Neuron (in vitro differentiated cells): ENCODE measurements around the gene LRRTM4.

Experiments used
- H2AFZ ChIP-seq: one replicate; pipeline ENCODE4 v1.6.1; 2013; ENCODE audit warnings: low read depth, mild to moderate bottlenecking, inconsistent platforms, low read length, moderate library complexity
- H3K27me3 ChIP-seq: one replicate; pipeline ENCODE4 v1.6.1; 2013; ENCODE audit warnings: low read length; ENCODE audit not compliant: insufficient read depth
- H3K36me3 ChIP-seq: one replicate; pipeline ENCODE4 v1.6.1; 2013; ENCODE audit warnings: low read length; ENCODE audit not compliant: insufficient read depth
- H3K4me1 ChIP-seq: one replicate; pipeline ENCODE4 v1.6.1; 2013; ENCODE audit warnings: low read length; ENCODE audit not compliant: insufficient read depth
- H3K4me3 ChIP-seq: 2 replicates; pipeline ENCODE4 v1.5.1; 2013; ENCODE audit warnings: mild to moderate bottlenecking, low read length, moderate library complexity
- H3K9me3 ChIP-seq: one replicate; pipeline ENCODE4 v1.6.1; 2013; ENCODE audit warnings: low read length

LRRTM4 gene

DNA sequence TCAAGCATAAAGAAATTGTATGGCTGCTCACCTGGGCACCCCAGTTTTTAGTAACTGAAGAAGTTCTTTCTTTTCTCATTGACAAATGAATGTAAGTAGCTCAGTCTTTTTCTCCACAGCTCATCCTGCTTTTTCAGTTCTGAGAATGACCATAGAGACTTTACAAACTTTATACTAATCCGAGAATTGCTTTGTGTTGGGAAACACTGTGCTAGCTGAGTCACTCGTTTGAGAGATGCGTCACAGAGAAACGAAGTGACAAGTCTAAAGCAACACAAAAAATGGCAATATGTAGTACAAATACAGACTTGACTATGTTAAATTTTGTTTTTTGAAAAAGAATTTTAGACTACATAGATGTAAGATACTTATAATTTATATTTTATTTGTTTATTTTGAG lies 9.0 kb downstream of the LRRTM4 start:
- H3K4me3 ChIP-seq = no peak overlapping the region
- no peaks in the 10 kb centered on the region for H3K36me3 ChIP-seq
- no peaks in the 10 kb centered on the region for H3K4me1 ChIP-seq
- no peaks in the 10 kb centered on the region for H3K9me3 ChIP-seq
- no peaks in the 10 kb centered on the region for H3K27me3 ChIP-seq
- H2AFZ ChIP-seq = no peak overlapping the region

- H3K27me3 ChIP-seq = no peaks in the 10 kb centered on the region
- H3K4me1 ChIP-seq = no peaks in the 10 kb centered on the region
- no peak overlapping the region for H3K4me3 ChIP-seq
- H2AFZ ChIP-seq = no peak overlapping the region
- H3K36me3 ChIP-seq = no peaks in the 10 kb centered on the region
- H3K9me3 ChIP-seq = no peaks in the 10 kb centered on the region
Observed at GRCh38 chr2:77512507-77512906, 9.7 kb downstream of the LRRTM4 start.

GRCh38 chr2:77508511-77508910 lies 13.7 kb downstream of the LRRTM4 start:
- no peaks in the 10 kb centered on the region for H3K4me1 ChIP-seq
- H2AFZ ChIP-seq = no peak overlapping the region
- no peaks in the 10 kb centered on the region for H3K36me3 ChIP-seq
- no peaks in the 10 kb centered on the region for H3K27me3 ChIP-seq
- H3K4me3 ChIP-seq = no peak overlapping the region
- H3K9me3 ChIP-seq = no peaks in the 10 kb centered on the region

DNA sequence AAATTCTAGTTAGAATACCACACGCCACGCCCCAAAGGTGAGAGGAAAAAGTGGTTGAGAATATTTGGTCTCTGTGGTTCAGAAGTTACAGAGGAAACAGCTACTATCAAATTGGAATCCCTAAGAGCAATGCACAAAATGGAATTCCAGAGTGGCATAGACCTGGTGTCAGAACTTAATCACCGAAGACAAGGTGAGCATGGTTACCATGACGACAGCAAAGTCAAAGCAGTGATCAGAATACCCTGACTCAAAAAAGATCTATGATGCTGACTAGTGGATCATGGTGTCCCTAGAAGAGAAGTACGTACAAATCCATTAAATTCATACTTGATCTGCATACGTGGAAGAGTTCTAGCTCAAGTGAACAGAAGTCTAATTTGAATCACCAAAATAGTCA lies 14.5 kb downstream of the LRRTM4 start:
- Histone ChIP-seq H3K9me3 (no peaks in the 10 kb centered on the region), H2AFZ (no peak overlapping the region), H3K4me1 (no peaks in the 10 kb centered on the region), H3K4me3 (no peak overlapping the region), H3K27me3 (no peaks in the 10 kb centered on the region), H3K36me3 (no peaks in the 10 kb centered on the region)

DNA sequence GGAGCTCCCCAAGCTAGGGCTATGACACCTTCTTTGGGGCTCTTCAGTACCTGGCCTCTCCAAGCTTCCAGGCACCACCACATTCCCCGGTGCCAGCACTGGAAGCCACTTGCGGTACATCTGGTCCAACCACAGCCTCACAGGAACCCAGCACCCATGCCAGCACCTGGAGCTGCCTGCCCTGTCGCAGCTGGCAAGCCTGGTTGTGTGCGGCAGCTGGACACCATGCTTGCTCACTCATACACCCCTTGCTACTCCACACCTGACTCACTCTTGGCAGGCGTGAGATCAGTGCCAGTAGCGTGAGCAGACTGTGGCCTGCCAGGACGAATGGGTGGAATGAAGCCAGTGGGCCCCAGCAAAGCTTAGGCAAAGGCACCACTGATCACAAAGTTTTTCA lies 34.0 kb downstream of the LRRTM4 start:
- Histone ChIP-seq H3K36me3 (no peaks in the 10 kb centered on the region), H3K4me1 (no peaks in the 10 kb centered on the region), H3K27me3 (no peaks in the 10 kb centered on the region), H3K4me3 (no peak overlapping the region), H3K9me3 (no peaks in the 10 kb centered on the region), H2AFZ (no peak overlapping the region)

DNA sequence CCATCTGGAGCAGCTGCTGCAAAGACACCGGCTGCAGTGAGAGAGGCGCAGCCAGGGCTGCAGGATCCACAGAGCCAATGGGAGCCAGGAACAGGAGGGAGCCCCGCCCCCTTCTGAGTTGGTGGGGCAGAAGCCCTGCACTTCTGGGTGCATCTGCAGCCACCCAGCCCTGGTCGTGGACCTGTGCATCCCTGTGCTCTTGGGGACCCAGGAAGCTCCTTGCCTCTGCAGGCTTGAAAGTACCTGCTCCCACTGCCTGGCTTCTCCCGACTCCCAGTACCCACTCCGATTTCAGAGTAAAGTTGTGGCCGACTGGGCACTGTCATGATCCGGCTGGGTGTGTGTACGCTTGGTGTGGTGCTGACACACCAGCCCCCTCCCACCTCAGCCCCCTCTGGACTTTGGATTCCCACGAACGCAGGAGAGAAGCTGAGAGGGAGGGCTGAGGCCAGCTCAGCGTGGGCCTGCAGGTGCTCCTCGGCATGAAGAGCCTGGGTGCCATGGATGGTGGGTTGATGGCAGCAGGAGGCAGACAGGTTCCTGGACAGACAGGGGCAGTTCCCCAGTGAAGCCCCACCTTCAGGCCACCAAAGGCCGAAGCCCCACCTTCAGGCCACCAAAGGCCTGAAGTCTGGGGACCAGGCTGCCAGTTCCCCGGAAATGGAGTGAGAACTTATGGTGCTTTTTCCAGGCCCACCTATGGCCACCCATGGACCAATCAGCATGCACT lies 34.9 kb downstream of the LRRTM4 start:
- Histone ChIP-seq H3K36me3 (no peaks in the 10 kb centered on the region), H3K4me1 (no peaks in the 10 kb centered on the region), H2AFZ (no peak overlapping the region), H3K27me3 (no peaks in the 10 kb centered on the region), H3K9me3 (no peaks in the 10 kb centered on the region), H3K4me3 (no peak overlapping the region)

- Histone ChIP-seq H3K4me1 (no peaks in the 10 kb centered on the region), H3K9me3 (no peaks in the 10 kb centered on the region), H3K36me3 (no peaks in the 10 kb centered on the region), H2AFZ (no peak overlapping the region), H3K4me3 (no peak overlapping the region), H3K27me3 (no peaks in the 10 kb centered on the region)
Observed at GRCh38 chr2:77484026-77484425, 38.1 kb downstream of the LRRTM4 start.

DNA sequence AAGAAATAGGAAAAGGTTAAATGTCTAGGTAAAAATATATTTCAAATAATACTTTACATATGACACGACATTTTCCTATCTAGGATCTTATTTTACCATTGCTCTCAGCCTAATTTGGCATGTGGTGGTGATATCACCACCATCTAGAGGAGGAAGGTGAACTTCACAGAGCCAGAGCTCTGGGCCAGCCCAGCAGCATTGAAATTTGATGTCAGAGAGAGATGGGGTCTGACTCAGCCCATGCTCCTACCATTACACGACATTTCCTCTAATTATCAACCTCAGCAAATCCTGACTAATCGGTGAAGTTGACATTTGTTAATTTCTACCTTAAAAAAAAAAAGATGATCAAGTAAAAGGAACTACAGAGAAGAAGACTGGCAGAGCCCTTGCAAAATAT lies 42.3 kb downstream of the LRRTM4 start:
- no peak overlapping the region for H3K4me3 ChIP-seq
- H3K36me3 ChIP-seq = no peaks in the 10 kb centered on the region
- no peaks in the 10 kb centered on the region for H3K9me3 ChIP-seq
- no peaks in the 10 kb centered on the region for H3K4me1 ChIP-seq
- H2AFZ ChIP-seq = no peak overlapping the region
- H3K27me3 ChIP-seq = no peaks in the 10 kb centered on the region

DNA sequence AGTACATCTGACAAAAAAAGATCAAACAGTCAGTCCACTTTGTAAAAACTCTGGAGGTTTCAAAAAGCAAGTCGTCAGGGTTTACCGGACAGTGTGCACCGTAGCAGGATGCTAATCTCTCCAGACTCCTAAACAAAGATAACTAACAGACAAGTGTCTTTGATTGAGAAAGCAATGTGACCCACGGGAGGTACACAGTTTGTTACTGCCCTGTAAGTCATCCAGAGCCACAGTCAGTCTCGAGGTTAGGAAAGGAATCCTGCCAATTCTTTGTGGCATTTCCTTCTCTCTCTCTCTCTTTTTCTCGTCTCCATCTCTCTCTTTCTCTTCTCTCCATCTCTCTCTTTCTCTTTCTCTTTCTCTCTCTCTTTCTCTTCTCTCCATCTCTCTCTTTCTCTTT lies 42.8 kb downstream of the LRRTM4 start:
- Histone ChIP-seq H3K27me3 (no peaks in the 10 kb centered on the region), H3K4me1 (no peaks in the 10 kb centered on the region), H2AFZ (no peak overlapping the region), H3K9me3 (no peaks in the 10 kb centered on the region), H3K4me3 (no peak overlapping the region), H3K36me3 (no peaks in the 10 kb centered on the region)

DNA sequence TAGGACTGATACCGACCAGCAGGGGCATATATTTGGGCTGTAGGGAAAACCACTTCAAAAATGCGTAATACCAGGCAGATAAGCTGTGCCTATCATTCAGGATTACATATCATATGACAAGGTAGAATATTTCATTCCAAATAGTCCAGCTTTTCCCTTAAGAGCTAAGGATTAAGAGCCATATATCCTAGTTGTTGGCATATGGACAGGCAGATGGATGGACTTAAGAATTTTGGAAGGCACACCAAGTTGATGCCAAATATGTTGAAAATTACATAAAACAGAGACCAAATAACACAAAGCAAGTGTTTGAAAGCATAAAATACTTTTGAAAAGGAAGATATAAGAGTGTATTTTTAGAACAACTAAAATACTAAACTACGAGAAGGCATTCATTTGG lies 52.1 kb downstream of the LRRTM4 start:
- H3K4me3 ChIP-seq = no peak overlapping the region
- H2AFZ ChIP-seq = no peak overlapping the region
- no peaks in the 10 kb centered on the region for H3K27me3 ChIP-seq
- peaks cover 6% of the 10 kb centered on the region for H3K4me1 ChIP-seq
- no peaks in the 10 kb centered on the region for H3K36me3 ChIP-seq
- H3K9me3 ChIP-seq = no peaks in the 10 kb centered on the region

GRCh38 chr2:77469106-77469505 lies 53.1 kb downstream of the LRRTM4 start:
- Histone ChIP-seq H3K36me3 (no peaks in the 10 kb centered on the region), H3K27me3 (no peaks in the 10 kb centered on the region), H2AFZ (no peak overlapping the region), H3K9me3 (no peaks in the 10 kb centered on the region), H3K4me3 (no peak overlapping the region), H3K4me1 (peaks cover 6% of the 10 kb centered on the region)

DNA sequence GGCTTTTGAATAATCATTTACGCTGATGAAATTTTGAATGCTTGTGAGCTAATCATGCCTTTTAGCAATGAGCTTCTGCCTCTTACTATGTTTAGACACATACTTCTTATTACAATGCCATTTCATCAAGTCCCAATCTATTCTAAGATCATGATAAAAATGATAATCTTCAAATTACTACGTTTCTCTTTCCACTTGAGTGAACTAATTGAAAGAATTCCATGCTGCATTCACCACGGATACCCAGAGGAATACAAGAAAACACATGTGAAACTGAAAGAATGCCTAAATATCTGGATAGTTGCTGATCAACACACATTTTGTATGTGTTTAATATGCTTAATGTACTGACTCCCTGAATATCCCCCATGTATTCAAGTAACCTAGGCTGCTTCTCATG lies 62.3 kb downstream of the LRRTM4 start:
- H3K4me1 ChIP-seq = peaks cover 11% of the 10 kb centered on the region
- H3K4me3 ChIP-seq = no peak overlapping the region
- no peaks in the 10 kb centered on the region for H3K36me3 ChIP-seq
- H3K9me3 ChIP-seq = no peaks in the 10 kb centered on the region
- no peak overlapping the region for H2AFZ ChIP-seq
- no peaks in the 10 kb centered on the region for H3K27me3 ChIP-seq

DNA sequence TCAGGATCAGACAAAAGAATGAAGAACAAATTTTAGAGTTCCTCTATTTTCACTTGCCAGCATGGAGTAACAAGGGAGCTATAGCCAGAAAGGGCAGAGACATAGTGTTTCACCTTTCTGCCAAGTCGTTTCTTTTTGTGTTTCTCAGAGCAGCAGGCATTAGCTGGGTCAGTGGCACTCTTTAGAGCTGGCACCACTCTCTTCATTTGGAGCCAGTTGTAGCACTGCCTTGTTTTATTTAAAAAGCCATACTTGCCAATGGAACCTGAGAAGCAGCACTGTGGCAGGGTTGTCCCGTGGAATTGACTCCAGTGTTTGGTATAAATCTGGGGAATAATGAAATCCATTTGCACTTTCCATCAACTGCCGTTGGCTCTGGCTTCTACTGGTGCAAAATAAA lies 64.0 kb downstream of the LRRTM4 start:
- no peak overlapping the region for H3K4me3 ChIP-seq
- peaks cover 11% of the 10 kb centered on the region for H3K4me1 ChIP-seq
- H2AFZ ChIP-seq = no peak overlapping the region
- no peaks in the 10 kb centered on the region for H3K27me3 ChIP-seq
- no peaks in the 10 kb centered on the region for H3K9me3 ChIP-seq
- no peaks in the 10 kb centered on the region for H3K36me3 ChIP-seq

- Histone ChIP-seq H3K36me3 (no peaks in the 10 kb centered on the region), H3K9me3 (no peaks in the 10 kb centered on the region), H3K4me3 (no peak overlapping the region), H3K27me3 (no peaks in the 10 kb centered on the region), H3K4me1 (peaks cover 11% of the 10 kb centered on the region), H2AFZ (no peak overlapping the region)
Observed at GRCh38 chr2:77457665-77458064, 64.5 kb downstream of the LRRTM4 start.
